ENCODE results near the gene PIWIL1.

Gene PIWIL1

GRCh38 chr12:130336723-130337487 lies 782 bp upstream of the PIWIL1 start:
- DNase-seq (ENCODE audit: low read depth): no peak

GRCh38 chr12:130338794-130339601 lies 1.3 kb downstream of the PIWIL1 start:
- no peak for DNase-seq (ENCODE audit: low read depth)

- DNase-seq (ENCODE audit: low read depth): no peak
These were observed 2.3 kb downstream of the PIWIL1 start for GRCh38 chr12:130339951-130340350.

- no peak for DNase-seq (ENCODE audit: low read depth)
These were observed 4.8 kb downstream of the PIWIL1 start for GRCh38 chr12:130342442-130342841.

GRCh38 chr12:130342842-130343241 lies 5.2 kb downstream of the PIWIL1 start:
- DNase-seq (ENCODE audit: low read depth): no peak

- no peak for DNase-seq (ENCODE audit: low read depth)
These were observed 6.8 kb downstream of the PIWIL1 start for GRCh38 chr12:130344529-130344928.

GRCh38 chr12:130345292-130345691 lies 7.6 kb downstream of the PIWIL1 start:
- DNase-seq (ENCODE audit: low read depth): no peak

- DNase-seq (ENCODE audit: low read depth): no peak
These were observed 9.9 kb downstream of the PIWIL1 start for GRCh38 chr12:130347588-130347987.

GRCh38 chr12:130350715-130351114 lies 13.0 kb downstream of the PIWIL1 start:
- no peak for DNase-seq (ENCODE audit: low read depth)

GRCh38 chr12:130351326-130351725 lies 13.6 kb downstream of the PIWIL1 start:
- DNase-seq (ENCODE audit: low read depth): no peak

GRCh38 chr12:130353081-130353480 lies 15.4 kb downstream of the PIWIL1 start:
- DNase-seq (ENCODE audit: low read depth): no peak

GRCh38 chr12:130354407-130354806 lies 16.7 kb downstream of the PIWIL1 start:
- no peak for DNase-seq (ENCODE audit: low read depth)

- no peak for DNase-seq (ENCODE audit: low read depth)
These were observed 18.5 kb downstream of the PIWIL1 start for GRCh38 chr12:130356222-130356621.

- DNase-seq (ENCODE audit: low read depth): no peak
These were observed 19.6 kb downstream of the PIWIL1 start for GRCh38 chr12:130357241-130357640.

GRCh38 chr12:130357729-130358330 lies 20.1 kb downstream of the PIWIL1 start:
- no peak for DNase-seq (ENCODE audit: low read depth)

- no peak for DNase-seq (ENCODE audit: low read depth)
These were observed 24.4 kb downstream of the PIWIL1 start for GRCh38 chr12:130362060-130362459.

- no peak for DNase-seq (ENCODE audit: low read depth)
These were observed 26.9 kb downstream of the PIWIL1 start for GRCh38 chr12:130364578-130364977.

GRCh38 chr12:130366159-130366558 lies 28.5 kb downstream of the PIWIL1 start:
- no peak for DNase-seq (ENCODE audit: low read depth)

GRCh38 chr12:130367003-130367402 lies 29.3 kb downstream of the PIWIL1 start:
- no peak for DNase-seq (ENCODE audit: low read depth)

GRCh38 chr12:130367523-130367922 lies 29.8 kb downstream of the PIWIL1 start:
- no peak for DNase-seq (ENCODE audit: low read depth)

- DNase-seq (ENCODE audit: low read depth): no peak
These were observed 32.1 kb downstream of the PIWIL1 start for GRCh38 chr12:130369816-130370215.

GRCh38 chr12:130371296-130371695 lies 33.6 kb downstream of the PIWIL1 start:
- no peak for DNase-seq (ENCODE audit: low read depth)

- DNase-seq (ENCODE audit: low read depth): no peak
These were observed 35.2 kb downstream of the PIWIL1 start for GRCh38 chr12:130372936-130373335.
